Measurements from ENCODE around the gene UROS.

DNA sequence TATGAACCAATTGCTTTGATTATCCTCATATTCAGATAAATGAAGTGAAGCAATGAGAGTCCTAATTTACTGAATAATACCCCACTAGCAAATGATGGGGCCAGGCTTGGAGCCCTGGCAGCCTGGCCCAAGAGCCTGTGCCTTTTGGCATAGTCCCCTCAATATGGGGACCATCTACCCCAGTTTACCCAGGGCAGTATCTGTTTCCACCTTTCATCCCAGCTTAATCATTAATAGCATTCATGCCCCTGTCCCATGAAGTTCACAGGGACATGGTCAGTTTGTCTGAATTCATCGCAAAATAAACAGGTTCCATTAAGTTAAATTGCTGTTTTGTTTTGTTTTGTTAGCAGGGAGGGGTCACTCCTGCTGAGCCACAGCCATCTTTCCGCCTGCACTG, 25.8 kb upstream of the UROS start:
- no peak for TF ChIP-seq POLR2AphosphoS5 (IDR thresholded peaks at IDR 0.05)
- TF ChIP-seq, protein P1, sequence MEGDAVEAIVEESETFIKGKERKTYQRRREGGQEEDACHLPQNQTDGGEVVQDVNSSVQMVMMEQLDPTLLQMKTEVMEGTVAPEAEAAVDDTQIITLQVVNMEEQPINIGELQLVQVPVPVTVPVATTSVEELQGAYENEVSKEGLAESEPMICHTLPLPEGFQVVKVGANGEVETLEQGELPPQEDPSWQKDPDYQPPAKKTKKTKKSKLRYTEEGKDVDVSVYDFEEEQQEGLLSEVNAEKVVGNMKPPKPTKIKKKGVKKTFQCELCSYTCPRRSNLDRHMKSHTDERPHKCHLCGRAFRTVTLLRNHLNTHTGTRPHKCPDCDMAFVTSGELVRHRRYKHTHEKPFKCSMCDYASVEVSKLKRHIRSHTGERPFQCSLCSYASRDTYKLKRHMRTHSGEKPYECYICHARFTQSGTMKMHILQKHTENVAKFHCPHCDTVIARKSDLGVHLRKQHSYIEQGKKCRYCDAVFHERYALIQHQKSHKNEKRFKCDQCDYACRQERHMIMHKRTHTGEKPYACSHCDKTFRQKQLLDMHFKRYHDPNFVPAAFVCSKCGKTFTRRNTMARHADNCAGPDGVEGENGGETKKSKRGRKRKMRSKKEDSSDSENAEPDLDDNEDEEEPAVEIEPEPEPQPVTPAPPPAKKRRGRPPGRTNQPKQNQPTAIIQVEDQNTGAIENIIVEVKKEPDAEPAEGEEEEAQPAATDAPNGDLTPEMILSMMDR (IDR thresholded peaks at IDR 0.05 in 8 of 11, conservative IDR thresholded peaks at IDR 0.05 in 3 of 11), result no peak
- TF ChIP-seq POLR2A (IDR thresholded peaks at IDR 0.05), result no peak

Data from spleen (tissue), 7 donors.